Activated CD8-positive, alpha-beta T cell treated with anti-CD3 and anti-CD28 coated beads for 36 hours (primary cell): Measurements from ENCODE around the gene TPBG. TPM values are rescaled to one million over a fixed set of nuclear protein-coding genes. Genes with fewer than 3 reads are reported as not detected.

Experiments used
- ATAC-seq: fragments of 200-7000 bp; cut with Tn5 transposase; one replicate; pipeline ENCODE4 v1.10.0; 2021; ENCODE audit warnings: mild to moderate bottlenecking, moderate library complexity
- CTCF ChIA-PET: fragments of 350-600 bp; sonication (Branson Sonifier 250); formaldehyde crosslinking; loops from one replicate; lab custom pipeline; 2021; ENCODE audit warnings: antibody characterized with exemption; lab: Charles Lee
- POLR2A ChIA-PET: fragments of 350-600 bp; sonication (Branson Sonifier 250); formaldehyde crosslinking; loops from one replicate; lab custom pipeline; 2021; ENCODE audit warnings: antibody characterized with exemption; lab: Charles Lee
- DNase-seq: peaks from one replicate; pipeline ENCODE4 v3.0.0-alpha.2; 2020
- H3K27ac Mint-ChIP-seq: one replicate; pipeline ENCODE4 v1.8.0; 2021; ENCODE audit warnings: mild to moderate bottlenecking, mixed read lengths
- H3K27me3 Mint-ChIP-seq: one replicate; pipeline ENCODE4 v1.8.0; 2021; ENCODE audit warnings: mixed read lengths
- H3K36me3 Mint-ChIP-seq: one replicate; pipeline ENCODE4 v1.8.0; 2021; ENCODE audit warnings: low read depth, mixed read lengths
- H3K4me1 Mint-ChIP-seq: one replicate; pipeline ENCODE4 v1.8.0; 2021; ENCODE audit warnings: low read depth, mixed read lengths
- H3K4me3 Mint-ChIP-seq: one replicate; pipeline ENCODE4 v1.8.0; 2021; ENCODE audit warnings: mild to moderate bottlenecking, moderate library complexity, mixed read lengths
- H3K9me3 Mint-ChIP-seq: one replicate; pipeline ENCODE4 v1.8.0; 2021; ENCODE audit warnings: mixed read lengths
- intact Hi-C: fragments of 100-400 bp; cut with micrococcal nuclease; formaldehyde crosslinking; loops from one replicate; pipeline ENCODE4 v1.10.0; 2022
- total RNA-seq, 2 experiments: library from RNA; stranded (reverse); gene quantifications; one replicate each; pipeline ENCODE4 v1.2.3, GENCODE V29; 2021
- TF ChIP-seq, protein P1 (sequence below): fragments of 200-600 bp; IDR thresholded peaks from one replicate; pipeline ENCODE4 v1.8.0; 2022; ENCODE audit warnings: antibody characterized with exemption, mild to moderate bottlenecking

The TPBG gene
- total RNA-seq, 2 experiments from 2014 or later: not detected

GRCh38 chr6:82360552-82360951, 3.1 kb upstream of the TPBG start:
- DNase-seq: no peak
- ATAC-seq: no peak
- Mint-ChIP-seq H3K36me3 (no peaks in the 10 kb centered on the region), H3K27ac (no peak overlapping the region), H3K9me3 (no peaks in the 10 kb centered on the region), H3K4me3 (no peak overlapping the region), H3K4me1 (peaks cover 17% of the 10 kb centered on the region), H3K27me3 (peaks cover 41% of the 10 kb centered on the region)
- POLR2A ChIA-PET: interaction anchor here (1.4 kb wide), 1 partner anchor 18 kb away, joined by 3 read pairs; no protein-coding TSS in a partner anchor
- TF ChIP-seq, protein P1, sequence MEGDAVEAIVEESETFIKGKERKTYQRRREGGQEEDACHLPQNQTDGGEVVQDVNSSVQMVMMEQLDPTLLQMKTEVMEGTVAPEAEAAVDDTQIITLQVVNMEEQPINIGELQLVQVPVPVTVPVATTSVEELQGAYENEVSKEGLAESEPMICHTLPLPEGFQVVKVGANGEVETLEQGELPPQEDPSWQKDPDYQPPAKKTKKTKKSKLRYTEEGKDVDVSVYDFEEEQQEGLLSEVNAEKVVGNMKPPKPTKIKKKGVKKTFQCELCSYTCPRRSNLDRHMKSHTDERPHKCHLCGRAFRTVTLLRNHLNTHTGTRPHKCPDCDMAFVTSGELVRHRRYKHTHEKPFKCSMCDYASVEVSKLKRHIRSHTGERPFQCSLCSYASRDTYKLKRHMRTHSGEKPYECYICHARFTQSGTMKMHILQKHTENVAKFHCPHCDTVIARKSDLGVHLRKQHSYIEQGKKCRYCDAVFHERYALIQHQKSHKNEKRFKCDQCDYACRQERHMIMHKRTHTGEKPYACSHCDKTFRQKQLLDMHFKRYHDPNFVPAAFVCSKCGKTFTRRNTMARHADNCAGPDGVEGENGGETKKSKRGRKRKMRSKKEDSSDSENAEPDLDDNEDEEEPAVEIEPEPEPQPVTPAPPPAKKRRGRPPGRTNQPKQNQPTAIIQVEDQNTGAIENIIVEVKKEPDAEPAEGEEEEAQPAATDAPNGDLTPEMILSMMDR: no peak
- intact Hi-C loops: no loop called here
- CTCF ChIA-PET: no interaction called here

- TF ChIP-seq, protein P1: no peak
- no peak for ATAC-seq
- ChIA-PET POLR2A (interaction anchor here (1.4 kb wide), 1 partner anchor 19 kb away, joined by 3 read pairs; no protein-coding TSS in a partner anchor), CTCF (no interaction called here)
- no peaks in the 10 kb centered on the region for H3K9me3 Mint-ChIP-seq
- no peak overlapping the region for H3K27ac Mint-ChIP-seq
- peaks cover 49% of the 10 kb centered on the region for H3K27me3 Mint-ChIP-seq
- no peak overlapping the region for H3K4me3 Mint-ChIP-seq
- H3K36me3 Mint-ChIP-seq: no peaks in the 10 kb centered on the region
- intact Hi-C loops: no loop called here
- peaks cover 18% of the 10 kb centered on the region for H3K4me1 Mint-ChIP-seq
- no peak for DNase-seq
These were observed 2.0 kb upstream of the TPBG start for GRCh38 chr6:82361631-82362030.

DNA sequence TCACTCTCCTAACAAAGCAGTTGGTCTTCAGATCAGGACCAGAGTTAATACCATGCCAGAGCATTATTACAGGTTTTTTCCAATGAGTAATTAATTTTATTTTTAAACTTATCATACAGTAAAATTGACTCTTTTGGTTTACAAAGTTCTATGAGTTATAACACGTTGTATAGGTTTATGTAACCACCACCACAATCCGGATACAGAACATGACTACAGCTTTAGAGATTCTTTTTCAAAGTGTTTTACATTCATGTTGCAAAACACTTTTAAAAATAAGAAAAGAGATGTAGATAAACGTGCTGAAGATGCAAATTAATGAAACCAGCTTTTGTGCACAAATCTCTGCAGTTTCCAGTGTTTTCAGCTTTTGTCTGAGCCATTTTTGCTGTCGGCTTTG, 1.5 kb upstream of the TPBG start:
- Mint-ChIP-seq H3K9me3 (no peaks in the 10 kb centered on the region), H3K4me1 (peaks cover 18% of the 10 kb centered on the region), H3K36me3 (no peaks in the 10 kb centered on the region), H3K4me3 (no peak overlapping the region), H3K27ac (no peak overlapping the region), H3K27me3 (peaks cover 51% of the 10 kb centered on the region)
- DNase-seq: no peak
- TF ChIP-seq, protein P1: no peak
- ChIA-PET POLR2A (interaction anchor here (0.6 kb wide), 1 partner anchor 41 kb away, joined by 3 read pairs; no protein-coding TSS in a partner anchor), CTCF (interaction anchor here (0.6 kb wide), 1 partner anchor 35 kb away, joined by 5 read pairs; no protein-coding TSS in a partner anchor)
- ATAC-seq: no peak
- intact Hi-C loops: no loop called here

DNA sequence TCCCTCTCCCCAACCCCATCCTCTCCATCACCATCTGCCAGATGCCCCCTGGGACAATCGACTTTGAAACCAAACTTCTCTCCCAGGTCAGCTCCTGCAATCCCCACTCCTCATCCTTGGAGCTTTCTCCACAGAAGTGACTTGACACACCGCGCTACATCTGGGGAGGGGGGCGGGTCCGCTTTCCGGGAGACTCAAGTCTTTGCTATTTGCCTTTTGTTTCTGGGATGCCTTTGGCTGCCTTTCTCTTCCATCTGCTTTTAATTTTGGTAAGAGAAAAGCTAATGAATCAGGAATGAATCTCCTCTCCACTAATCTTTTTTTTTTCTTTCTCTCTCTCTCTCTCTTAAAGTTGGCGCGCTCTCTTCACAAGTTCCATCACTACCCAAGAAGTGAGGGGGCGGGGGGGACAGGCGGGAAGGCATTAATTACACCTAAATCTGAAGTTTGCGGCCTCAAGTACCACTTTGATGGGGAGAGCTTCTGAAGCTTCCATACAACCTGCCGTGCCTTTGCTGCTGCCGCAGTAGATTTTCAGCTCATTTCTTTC, 664 bp upstream of the TPBG start:
- ATAC-seq (no peak), DNase-seq (no peak)
- TF ChIP-seq, protein P1: no peak
- H3K36me3 Mint-ChIP-seq: no peaks in the 10 kb centered on the region
- no peaks in the 10 kb centered on the region for H3K9me3 Mint-ChIP-seq
- peaks cover 18% of the 10 kb centered on the region for H3K4me1 Mint-ChIP-seq
- no peak overlapping the region for H3K27ac Mint-ChIP-seq
- peak overlapping the region; percentile 67 for H3K4me3 Mint-ChIP-seq
- CTCF ChIA-PET: interaction anchor here (0.6 kb wide), 1 partner anchor 36 kb away, joined by 5 read pairs; no protein-coding TSS in a partner anchor
- intact Hi-C loops: no loop called here
- H3K27me3 Mint-ChIP-seq: peaks cover 47% of the 10 kb centered on the region
- POLR2A ChIA-PET: interaction anchor here (0.6 kb wide), 2 partner anchors 41 to 56 kb away, joined by 3 read pairs; no protein-coding TSS in a partner anchor
